ENCODE measurements around the gene LDLRAD3. TPM values are rescaled to one million over a fixed set of nuclear protein-coding genes. Genes with fewer than 3 reads are reported as not detected.

The LDLRAD3 gene
- total RNA-seq, 1 donor from 2014 or later: 21.6 TPM

DNA sequence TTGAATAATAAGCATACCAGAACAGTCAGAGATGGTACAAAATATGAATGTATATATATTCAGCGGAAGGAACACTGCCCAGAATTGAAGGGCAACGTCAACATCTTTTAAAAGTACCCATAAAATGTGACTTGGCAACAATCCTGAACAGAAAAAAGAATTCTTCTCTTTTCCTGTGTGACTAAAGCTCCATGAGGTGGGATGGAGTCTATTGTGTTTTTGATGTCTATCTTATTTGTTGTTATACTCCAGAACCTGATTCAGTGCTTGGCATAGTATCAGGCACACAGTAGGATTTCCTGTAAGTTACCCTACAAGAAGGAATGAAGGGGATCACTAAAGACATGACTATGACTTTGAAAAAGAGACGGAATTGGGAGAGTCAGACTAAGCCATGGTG lies 10.3 kb downstream of the LDLRAD3 start:
- Histone ChIP-seq H3K9me3 (no peaks in the 10 kb centered on the region), H3K4me3 (no peak overlapping the region), H3K27me3 (no peaks in the 10 kb centered on the region), H3K36me3 (no peaks in the 10 kb centered on the region), H3K27ac (no peak overlapping the region), H3K4me1 (no peaks in the 10 kb centered on the region)
- DNase-seq (ENCODE audit: low spot score in 2 of 2): no peak
- TF ChIP-seq, protein P1, sequence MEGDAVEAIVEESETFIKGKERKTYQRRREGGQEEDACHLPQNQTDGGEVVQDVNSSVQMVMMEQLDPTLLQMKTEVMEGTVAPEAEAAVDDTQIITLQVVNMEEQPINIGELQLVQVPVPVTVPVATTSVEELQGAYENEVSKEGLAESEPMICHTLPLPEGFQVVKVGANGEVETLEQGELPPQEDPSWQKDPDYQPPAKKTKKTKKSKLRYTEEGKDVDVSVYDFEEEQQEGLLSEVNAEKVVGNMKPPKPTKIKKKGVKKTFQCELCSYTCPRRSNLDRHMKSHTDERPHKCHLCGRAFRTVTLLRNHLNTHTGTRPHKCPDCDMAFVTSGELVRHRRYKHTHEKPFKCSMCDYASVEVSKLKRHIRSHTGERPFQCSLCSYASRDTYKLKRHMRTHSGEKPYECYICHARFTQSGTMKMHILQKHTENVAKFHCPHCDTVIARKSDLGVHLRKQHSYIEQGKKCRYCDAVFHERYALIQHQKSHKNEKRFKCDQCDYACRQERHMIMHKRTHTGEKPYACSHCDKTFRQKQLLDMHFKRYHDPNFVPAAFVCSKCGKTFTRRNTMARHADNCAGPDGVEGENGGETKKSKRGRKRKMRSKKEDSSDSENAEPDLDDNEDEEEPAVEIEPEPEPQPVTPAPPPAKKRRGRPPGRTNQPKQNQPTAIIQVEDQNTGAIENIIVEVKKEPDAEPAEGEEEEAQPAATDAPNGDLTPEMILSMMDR (IDR thresholded peaks at IDR 0.05): no peak
- intact Hi-C loops (cut with DNase I): no loop called here

DNA sequence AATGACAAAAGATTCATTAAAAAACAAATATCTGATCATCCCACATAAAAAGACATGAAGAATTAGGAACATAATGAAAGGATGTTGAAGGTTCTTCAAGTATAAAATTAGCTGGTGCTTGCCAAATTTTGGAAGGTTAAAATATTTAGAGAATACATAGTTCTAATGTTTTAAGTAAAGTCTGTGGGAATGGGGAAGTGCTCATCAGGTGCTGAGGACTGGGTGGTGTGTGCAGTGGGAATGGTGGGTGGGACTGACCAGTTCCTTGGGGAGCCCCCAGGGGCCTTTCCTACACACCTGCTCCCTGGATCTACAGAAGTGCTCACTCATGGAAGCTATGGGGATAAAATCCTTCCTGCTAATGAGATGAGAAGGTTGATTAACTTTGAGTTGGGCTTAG lies 11.8 kb downstream of the LDLRAD3 start:
- Histone ChIP-seq H3K4me3 (no peak overlapping the region), H3K9me3 (no peaks in the 10 kb centered on the region), H3K36me3 (no peaks in the 10 kb centered on the region), H3K4me1 (no peaks in the 10 kb centered on the region), H3K27me3 (no peaks in the 10 kb centered on the region), H3K27ac (no peak overlapping the region)
- DNase-seq (ENCODE audit: low spot score in 2 of 2): no peak
- intact Hi-C loops (cut with DNase I): no loop called here
- TF ChIP-seq, protein P1 (IDR thresholded peaks at IDR 0.05): no peak

DNA sequence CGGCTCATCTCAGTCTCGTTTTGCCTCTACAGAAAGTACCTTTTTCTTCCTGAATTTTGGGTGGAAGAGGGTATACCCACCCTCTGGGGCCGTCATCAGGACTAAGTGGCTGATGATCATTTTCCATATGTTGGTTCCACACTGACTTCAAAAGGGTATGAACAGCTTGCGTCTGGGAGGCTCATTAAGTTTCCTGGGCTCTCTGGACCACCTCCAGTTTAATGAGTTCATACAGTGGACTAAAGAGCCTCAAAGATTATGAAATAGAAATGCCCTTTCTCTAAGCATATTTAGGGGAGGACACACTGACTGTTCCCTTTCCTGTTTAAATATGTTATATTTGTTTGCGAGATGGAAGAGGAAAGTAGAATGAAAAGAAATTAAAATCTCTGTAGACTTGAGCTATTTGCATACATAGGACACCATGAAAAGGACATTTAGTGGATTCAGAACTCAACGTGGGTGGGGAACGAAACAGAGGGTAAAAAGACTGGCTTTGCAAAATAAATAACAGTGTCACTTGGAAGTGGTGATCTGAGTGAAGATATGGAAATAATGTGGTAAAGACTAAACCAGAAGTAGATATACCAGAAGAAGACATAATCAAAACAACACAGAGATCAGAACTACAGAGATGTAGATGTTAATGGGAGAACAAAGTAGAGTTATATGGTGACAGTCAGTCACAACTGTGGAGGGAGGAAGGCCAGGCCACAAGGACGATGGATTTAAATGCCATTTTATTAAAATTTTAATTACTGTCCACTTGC lies 18.7 kb downstream of the LDLRAD3 start:
- intact Hi-C loops (cut with DNase I): no loop called here
- H3K4me3 ChIP-seq: no peak overlapping the region
- H3K4me1 ChIP-seq: no peaks in the 10 kb centered on the region
- H3K27me3 ChIP-seq: no peaks in the 10 kb centered on the region
- H3K9me3 ChIP-seq: no peaks in the 10 kb centered on the region
- TF ChIP-seq, protein P1 (IDR thresholded peaks at IDR 0.05): no peak
- no peaks in the 10 kb centered on the region for H3K36me3 ChIP-seq
- H3K27ac ChIP-seq: no peak overlapping the region
- DNase-seq (ENCODE audit: low spot score in 2 of 2): no peak

DNA sequence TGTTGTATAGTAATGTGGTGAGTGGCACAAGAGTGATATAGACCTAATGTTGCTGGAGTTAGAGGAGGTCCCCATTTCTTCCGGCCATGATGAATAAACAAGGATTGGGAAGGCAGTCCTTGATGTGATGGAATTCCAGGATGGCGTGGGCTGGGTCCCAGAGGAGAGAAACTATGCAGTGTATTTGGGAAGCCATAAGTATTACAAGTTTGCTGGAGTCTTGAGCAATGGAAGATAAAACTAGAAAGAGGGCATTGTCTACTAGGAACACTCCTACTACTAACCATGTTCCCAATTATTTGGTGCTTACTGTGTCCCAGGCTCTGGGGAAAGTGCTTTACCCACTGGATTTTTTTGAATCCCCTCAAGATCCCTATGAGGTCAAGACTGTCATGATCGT lies 20.0 kb downstream of the LDLRAD3 start:
- intact Hi-C loops (cut with DNase I): no loop called here
- DNase-seq (ENCODE audit: low spot score in 2 of 2): no peak
- H3K36me3 ChIP-seq: no peaks in the 10 kb centered on the region

DNA sequence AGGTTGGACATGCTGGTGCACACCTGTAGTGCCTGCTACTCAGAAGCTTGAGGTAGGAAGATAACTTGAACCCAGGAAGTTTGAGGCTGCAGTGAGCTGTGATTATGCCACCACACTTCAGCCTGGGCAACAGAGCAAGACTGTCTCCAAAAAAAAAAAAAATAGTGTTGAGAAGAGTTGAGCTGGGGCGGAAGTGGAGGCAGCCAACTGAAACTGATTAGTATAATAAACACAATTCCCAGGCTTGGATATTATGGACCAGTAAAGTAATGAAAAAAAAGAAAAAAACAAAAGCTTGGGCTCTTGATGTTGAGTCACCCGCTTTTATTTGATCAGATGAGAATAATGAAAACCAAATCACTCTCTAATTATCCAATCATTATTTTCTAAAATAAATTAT lies 21.0 kb downstream of the LDLRAD3 start:
- DNase-seq (ENCODE audit: low spot score in 2 of 2): no peak
- intact Hi-C loops (cut with DNase I): no loop called here
- no peak overlapping the region for H3K4me3 ChIP-seq
- no peaks in the 10 kb centered on the region for H3K27me3 ChIP-seq
- no peaks in the 10 kb centered on the region for H3K36me3 ChIP-seq
- H3K9me3 ChIP-seq: no peaks in the 10 kb centered on the region
- TF ChIP-seq, protein P1 (IDR thresholded peaks at IDR 0.05): no peak
- no peak overlapping the region for H3K27ac ChIP-seq
- no peaks in the 10 kb centered on the region for H3K4me1 ChIP-seq

More for the DNA sequence above, 20.0 kb downstream of the LDLRAD3 start:
- Histone ChIP-seq H3K4me3 (no peak overlapping the region), H3K27me3 (no peaks in the 10 kb centered on the region), H3K4me1 (no peaks in the 10 kb centered on the region), H3K27ac (no peak overlapping the region), H3K9me3 (no peaks in the 10 kb centered on the region)
- TF ChIP-seq, protein P1 (IDR thresholded peaks at IDR 0.05): no peak
